ENCODE data around the gene FGF21. TPM values are rescaled to one million over a fixed set of nuclear protein-coding genes. Genes with fewer than 3 reads are reported as not detected.
A peak's percentile ranks its signal among the peaks of the same experiment; 100 is the strongest.

FGF21 gene
- total and polyA plus RNA-seq, 10 of the 15 experiments (the other 5 are each of a cell fraction or from before 2014, with no cell fraction given): not detected

DNA sequence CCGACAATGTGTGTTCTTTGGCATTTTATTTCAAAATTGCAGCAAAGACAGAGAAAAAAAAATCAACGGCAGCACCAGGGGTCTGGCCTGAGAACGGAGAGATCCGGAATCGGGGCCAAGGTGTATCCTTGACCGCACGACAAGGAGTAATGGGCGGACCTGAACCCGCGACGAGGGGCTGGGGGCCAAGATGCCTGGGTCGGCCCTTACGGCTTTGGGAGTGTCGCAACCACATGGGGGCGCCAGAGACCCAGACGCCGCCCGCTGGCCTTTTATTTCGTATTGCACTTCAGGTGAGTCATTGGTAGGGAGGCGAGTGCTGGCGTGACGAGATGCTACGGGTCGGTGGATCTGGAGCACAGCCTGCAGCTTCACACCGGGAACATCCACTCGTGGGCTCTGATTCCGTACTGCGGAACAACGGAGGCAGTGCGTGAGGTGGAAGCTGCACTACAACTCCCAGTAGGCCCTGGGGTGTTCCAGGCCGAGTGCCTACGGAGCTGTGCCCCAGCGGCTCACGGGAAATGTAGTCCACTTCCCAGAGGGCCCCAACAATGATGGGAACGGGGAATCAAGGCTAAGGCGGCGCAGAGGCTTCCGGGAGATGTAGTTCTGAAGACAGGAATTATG, 39.8 kb downstream of the FGF21 start (continued):
- TF ChIP-seq BHLHE40 (IDR thresholded peaks at IDR 0.05; ENCODE audit: borderline replicate concordance in 1 of 2, low read depth in 2 of 2, low read length in 1 of 2) (peak; percentile 59 to 61; a peak in 2 of 4 replicates), CHD2 (IDR thresholded peaks at IDR 0.05; ENCODE audit: borderline replicate concordance, low read depth, low read length) (peak; percentile 89), RELA (IDR thresholded peaks at IDR 0.05; ENCODE audit: borderline replicate concordance, partially characterized antibody) (peak; percentile 79), ATF7 (IDR thresholded peaks at IDR 0.05; ENCODE audit: low read depth) (peak; percentile 57; the same call in 1 of the 2 replicates), NR2C1 (IDR thresholded peaks at IDR 0.05) (peak; percentile 76), MXI1 (IDR thresholded peaks at IDR 0.05; ENCODE audit: low read depth, low read length) (peak; percentile 38), RBBP5 (conservative IDR thresholded peaks at IDR 0.05) (no peak), MYB (IDR thresholded peaks at IDR 0.05; ENCODE audit: borderline replicate concordance, low read depth, low read length) (no peak), ETV6 (conservative IDR thresholded peaks at IDR 0.05 in 1 of 2, IDR thresholded peaks at IDR 0.05 in 1 of 2; ENCODE audit: borderline replicate concordance in 1 of 2, low read depth in 1 of 2) (no peak), TCF7 (IDR thresholded peaks at IDR 0.05; ENCODE audit: borderline replicate concordance) (no peak), SREBF2 (IDR thresholded peaks at IDR 0.05; ENCODE audit: low read length) (no peak), YY1 (IDR thresholded peaks at IDR 0.05; ENCODE audit: low read depth, low read length) (peak; percentile 90), CBX3 (IDR thresholded peaks at IDR 0.05; ENCODE audit: borderline replicate concordance, low read depth) (no peak)
- TF ChIP-seq, protein P1, sequence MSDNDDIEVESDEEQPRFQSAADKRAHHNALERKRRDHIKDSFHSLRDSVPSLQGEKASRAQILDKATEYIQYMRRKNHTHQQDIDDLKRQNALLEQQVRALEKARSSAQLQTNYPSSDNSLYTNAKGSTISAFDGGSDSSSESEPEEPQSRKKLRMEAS (IDR thresholded peaks at IDR 0.05; ENCODE audit: low read depth, low read length): no peak
- TF ChIP-seq, protein P2, sequence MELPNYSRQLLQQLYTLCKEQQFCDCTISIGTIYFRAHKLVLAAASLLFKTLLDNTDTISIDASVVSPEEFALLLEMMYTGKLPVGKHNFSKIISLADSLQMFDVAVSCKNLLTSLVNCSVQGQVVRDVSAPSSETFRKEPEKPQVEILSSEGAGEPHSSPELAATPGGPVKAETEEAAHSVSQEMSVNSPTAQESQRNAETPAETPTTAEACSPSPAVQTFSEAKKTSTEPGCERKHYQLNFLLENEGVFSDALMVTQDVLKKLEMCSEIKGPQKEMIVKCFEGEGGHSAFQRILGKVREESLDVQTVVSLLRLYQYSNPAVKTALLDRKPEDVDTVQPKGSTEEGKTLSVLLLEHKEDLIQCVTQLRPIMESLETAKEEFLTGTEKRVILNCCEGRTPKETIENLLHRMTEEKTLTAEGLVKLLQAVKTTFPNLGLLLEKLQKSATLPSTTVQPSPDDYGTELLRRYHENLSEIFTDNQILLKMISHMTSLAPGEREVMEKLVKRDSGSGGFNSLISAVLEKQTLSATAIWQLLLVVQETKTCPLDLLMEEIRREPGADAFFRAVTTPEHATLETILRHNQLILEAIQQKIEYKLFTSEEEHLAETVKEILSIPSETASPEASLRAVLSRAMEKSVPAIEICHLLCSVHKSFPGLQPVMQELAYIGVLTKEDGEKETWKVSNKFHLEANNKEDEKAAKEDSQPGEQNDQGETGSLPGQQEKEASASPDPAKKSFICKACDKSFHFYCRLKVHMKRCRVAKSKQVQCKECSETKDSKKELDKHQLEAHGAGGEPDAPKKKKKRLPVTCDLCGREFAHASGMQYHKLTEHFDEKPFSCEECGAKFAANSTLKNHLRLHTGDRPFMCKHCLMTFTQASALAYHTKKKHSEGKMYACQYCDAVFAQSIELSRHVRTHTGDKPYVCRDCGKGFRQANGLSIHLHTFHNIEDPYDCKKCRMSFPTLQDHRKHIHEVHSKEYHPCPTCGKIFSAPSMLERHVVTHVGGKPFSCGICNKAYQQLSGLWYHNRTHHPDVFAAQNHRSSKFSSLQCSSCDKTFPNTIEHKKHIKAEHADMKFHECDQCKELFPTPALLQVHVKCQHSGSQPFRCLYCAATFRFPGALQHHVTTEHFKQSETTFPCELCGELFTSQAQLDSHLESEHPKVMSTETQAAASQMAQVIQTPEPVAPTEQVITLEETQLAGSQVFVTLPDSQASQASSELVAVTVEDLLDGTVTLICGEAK (IDR thresholded peaks at IDR 0.05; ENCODE audit: borderline replicate concordance): peak; percentile 74; the same call in 1 of the 2 replicates
- TF ChIP-seq, protein P3, sequence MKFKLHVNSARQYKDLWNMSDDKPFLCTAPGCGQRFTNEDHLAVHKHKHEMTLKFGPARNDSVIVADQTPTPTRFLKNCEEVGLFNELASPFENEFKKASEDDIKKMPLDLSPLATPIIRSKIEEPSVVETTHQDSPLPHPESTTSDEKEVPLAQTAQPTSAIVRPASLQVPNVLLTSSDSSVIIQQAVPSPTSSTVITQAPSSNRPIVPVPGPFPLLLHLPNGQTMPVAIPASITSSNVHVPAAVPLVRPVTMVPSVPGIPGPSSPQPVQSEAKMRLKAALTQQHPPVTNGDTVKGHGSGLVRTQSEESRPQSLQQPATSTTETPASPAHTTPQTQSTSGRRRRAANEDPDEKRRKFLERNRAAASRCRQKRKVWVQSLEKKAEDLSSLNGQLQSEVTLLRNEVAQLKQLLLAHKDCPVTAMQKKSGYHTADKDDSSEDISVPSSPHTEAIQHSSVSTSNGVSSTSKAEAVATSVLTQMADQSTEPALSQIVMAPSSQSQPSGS (IDR thresholded peaks at IDR 0.05; ENCODE audit: low read length): no peak
- TF ChIP-seq, protein P4, sequence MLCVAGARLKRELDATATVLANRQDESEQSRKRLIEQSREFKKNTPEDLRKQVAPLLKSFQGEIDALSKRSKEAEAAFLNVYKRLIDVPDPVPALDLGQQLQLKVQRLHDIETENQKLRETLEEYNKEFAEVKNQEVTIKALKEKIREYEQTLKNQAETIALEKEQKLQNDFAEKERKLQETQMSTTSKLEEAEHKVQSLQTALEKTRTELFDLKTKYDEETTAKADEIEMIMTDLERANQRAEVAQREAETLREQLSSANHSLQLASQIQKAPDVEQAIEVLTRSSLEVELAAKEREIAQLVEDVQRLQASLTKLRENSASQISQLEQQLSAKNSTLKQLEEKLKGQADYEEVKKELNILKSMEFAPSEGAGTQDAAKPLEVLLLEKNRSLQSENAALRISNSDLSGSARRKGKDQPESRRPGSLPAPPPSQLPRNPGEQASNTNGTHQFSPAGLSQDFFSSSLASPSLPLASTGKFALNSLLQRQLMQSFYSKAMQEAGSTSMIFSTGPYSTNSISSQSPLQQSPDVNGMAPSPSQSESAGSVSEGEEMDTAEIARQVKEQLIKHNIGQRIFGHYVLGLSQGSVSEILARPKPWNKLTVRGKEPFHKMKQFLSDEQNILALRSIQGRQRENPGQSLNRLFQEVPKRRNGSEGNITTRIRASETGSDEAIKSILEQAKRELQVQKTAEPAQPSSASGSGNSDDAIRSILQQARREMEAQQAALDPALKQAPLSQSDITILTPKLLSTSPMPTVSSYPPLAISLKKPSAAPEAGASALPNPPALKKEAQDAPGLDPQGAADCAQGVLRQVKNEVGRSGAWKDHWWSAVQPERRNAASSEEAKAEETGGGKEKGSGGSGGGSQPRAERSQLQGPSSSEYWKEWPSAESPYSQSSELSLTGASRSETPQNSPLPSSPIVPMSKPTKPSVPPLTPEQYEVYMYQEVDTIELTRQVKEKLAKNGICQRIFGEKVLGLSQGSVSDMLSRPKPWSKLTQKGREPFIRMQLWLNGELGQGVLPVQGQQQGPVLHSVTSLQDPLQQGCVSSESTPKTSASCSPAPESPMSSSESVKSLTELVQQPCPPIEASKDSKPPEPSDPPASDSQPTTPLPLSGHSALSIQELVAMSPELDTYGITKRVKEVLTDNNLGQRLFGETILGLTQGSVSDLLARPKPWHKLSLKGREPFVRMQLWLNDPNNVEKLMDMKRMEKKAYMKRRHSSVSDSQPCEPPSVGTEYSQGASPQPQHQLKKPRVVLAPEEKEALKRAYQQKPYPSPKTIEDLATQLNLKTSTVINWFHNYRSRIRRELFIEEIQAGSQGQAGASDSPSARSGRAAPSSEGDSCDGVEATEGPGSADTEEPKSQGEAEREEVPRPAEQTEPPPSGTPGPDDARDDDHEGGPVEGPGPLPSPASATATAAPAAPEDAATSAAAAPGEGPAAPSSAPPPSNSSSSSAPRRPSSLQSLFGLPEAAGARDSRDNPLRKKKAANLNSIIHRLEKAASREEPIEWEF (IDR thresholded peaks at IDR 0.05; ENCODE audit: insufficient replicate concordance, low read depth, low read length): no peak
- TF ChIP-seq, protein P5, sequence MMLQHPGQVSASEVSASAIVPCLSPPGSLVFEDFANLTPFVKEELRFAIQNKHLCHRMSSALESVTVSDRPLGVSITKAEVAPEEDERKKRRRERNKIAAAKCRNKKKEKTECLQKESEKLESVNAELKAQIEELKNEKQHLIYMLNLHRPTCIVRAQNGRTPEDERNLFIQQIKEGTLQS (IDR thresholded peaks at IDR 0.05; ENCODE audit: borderline replicate concordance, extremely low read depth, low read depth, low read length): peak; percentile 60; the same call in 1 of the 2 replicates

Data from GM12878 (cell line).